BJ (cell line): ENCODE results near the gene CLIP3. TPM values are rescaled to one million over a fixed set of nuclear protein-coding genes. Genes with fewer than 3 reads are reported as not detected.
"Not testable (repeated sequence)": the region's sequence is repeated elsewhere in the genome, so short reads cannot be mapped to it uniquely, and the experiment has no call there.

Source experiments
- CTCF ChIA-PET: fragments of 350-600 bp; formaldehyde crosslinking; extraction: SDS; loops from one replicate; lab custom pipeline; 2021; ENCODE audit warnings: antibody characterized with exemption, inconsistent platforms; lab: Yijun Ruan, JAX
- POLR2A ChIA-PET: fragments of 300-600 bp; sonication (Branson Sonifier 250); formaldehyde crosslinking; extraction: SDS; loops from one replicate; lab custom pipeline; 2021; ENCODE audit warnings: antibody characterized with exemption; lab: Charles Lee
- DNase-seq: peaks from one replicate; pipeline ENCODE4 v3.0.0-alpha.2; 2011; ENCODE audit warnings: low read depth
- H3K27me3 ChIP-seq: 2 replicates; pipeline ENCODE4 v1.6.0; 2011; ENCODE audit warnings: low read length; ENCODE audit not compliant: control insufficient read depth, insufficient read depth
- H3K36me3 ChIP-seq: 2 replicates; pipeline ENCODE4 v1.5.1; 2011; ENCODE audit warnings: low read length; ENCODE audit not compliant: control insufficient read depth, insufficient read depth
- H3K4me3 ChIP-seq: 2 replicates; pipeline ENCODE4 v1.5.1; 2011; ENCODE audit warnings: low read depth, mild to moderate bottlenecking, control low read depth, low read length
- CTCF ChIP-seq: IDR thresholded peaks from 2 replicates; pipeline ENCODE4 v1.5.1; 2011; ENCODE audit warnings: low read depth, mild to moderate bottlenecking, control low read depth, inconsistent platforms, low read length, moderate library complexity; ENCODE audit not compliant: insufficient read depth
- polyA plus RNA-seq: library from polyadenylated mRNA; depleted of rRNA; stranded (reverse); fragments of >200 nt; gene quantifications from 2 replicates; pipeline ENCODE4 v1.2.3, GENCODE V29; 2011

Gene CLIP3
- polyA plus RNA-seq, 1 experiment, result 23.9 TPM

- Histone ChIP-seq H3K4me3 (peak overlapping the region; percentile 30), H3K27me3 (peaks cover 6% of the 10 kb centered on the region), H3K36me3 (no peaks in the 10 kb centered on the region)
- no peak for DNase-seq
- POLR2A ChIA-PET, result no interaction called here
- CTCF ChIA-PET, result interaction anchor here (1.2 kb wide), 1 partner anchor 28 kb away, joined by 3 read pairs; no protein-coding TSS in a partner anchor
- no peak for TF ChIP-seq CTCF
These were observed 45.8 kb downstream of the CLIP3 start for GRCh38 chr19:35986664-35987570.

GRCh38 chr19:35986111-35986510 lies 46.6 kb downstream of the CLIP3 start:
- ChIA-PET POLR2A (no interaction called here), CTCF (interaction anchor here (1.2 kb wide), 1 partner anchor 27 kb away, joined by 3 read pairs; no protein-coding TSS in a partner anchor)
- no peak overlapping the region for H3K4me3 ChIP-seq
- H3K27me3 ChIP-seq, result peaks cover 6% of the 10 kb centered on the region
- TF ChIP-seq CTCF, result no peak
- no peaks in the 10 kb centered on the region for H3K36me3 ChIP-seq
- no peak for DNase-seq

GRCh38 chr19:35983177-35983576 lies 49.5 kb downstream of the CLIP3 start:
- CTCF ChIA-PET, result no interaction called here
- DNase-seq, result no peak
- POLR2A ChIA-PET, result no interaction called here
- Histone ChIP-seq H3K27me3 (peaks cover 2% of the 10 kb centered on the region), H3K36me3 (no peaks in the 10 kb centered on the region), H3K4me3 (no peak overlapping the region)
- TF ChIP-seq CTCF, result no peak

- H3K36me3 ChIP-seq, H3K27me3 ChIP-seq, POLR2A ChIA-PET, DNase-seq, H3K4me3 ChIP-seq: not testable (repeated sequence)
- CTCF ChIA-PET, result interaction anchor here (0.7 to 1.4 kb wide), 2 partner anchors 12 to 14 kb away, joined by 3 to 4 read pairs; no protein-coding TSS in a partner anchor
These were observed 51.7 kb downstream of the CLIP3 start for GRCh38 chr19:35980997-35981396.

GRCh38 chr19:35978832-35979365 lies 53.8 kb downstream of the CLIP3 start:
- POLR2A ChIA-PET, result no interaction called here
- CTCF ChIA-PET, result no interaction called here
- Histone ChIP-seq H3K36me3 (no peaks in the 10 kb centered on the region), H3K27me3 (no peaks in the 10 kb centered on the region; the same call in 1 of the 2 replicates), H3K4me3 (no peak overlapping the region)
- no peak for TF ChIP-seq CTCF
- DNase-seq, result no peak
